Stomach (tissue), 9 donors: Measurements from ENCODE around the gene SERPINI1. TPM values are rescaled to one million over a fixed set of nuclear protein-coding genes. Genes with fewer than 3 reads are reported as not detected.

Source experiments
- DNase-seq, 2 donors: peaks; one replicate each; pipeline versions ENCODE4 v3.0.0 to v3.0.0-alpha.2; 2013 to 2019
- H3K27ac ChIP-seq, 5 donors: fragments of 200-600 bp in 4 of 5; sonication (generic) in 4 of 5; one replicate each; pipeline ENCODE4 v1.5.1; 2013 to 2019; ENCODE audit warnings: mild to moderate bottlenecking in 1 of 5, moderate library complexity in 1 of 5
- H3K27me3 ChIP-seq, 3 donors: fragments of 200-600 bp; sonication (generic); one replicate each; pipeline ENCODE4 v1.5.1; 2017 to 2019; ENCODE audit warnings: mixed run types in 1 of 3
- H3K36me3 ChIP-seq, 4 donors: fragments of 200-600 bp; sonication (generic); 1 replicate in 3 of 4; 2 replicates in 1 of 4; pipeline ENCODE4 v1.5.1; 2016 to 2019
- H3K4me1 ChIP-seq, 4 donors: fragments of 200-600 bp; sonication (generic); one replicate each; pipeline ENCODE4 v1.5.1; 2016 to 2019
- H3K4me3 ChIP-seq, 4 donors: fragments of 200-600 bp; sonication (generic) in 3 of 4; one replicate each; pipeline ENCODE4 v1.5.1; 2016 to 2019; ENCODE audit warnings: mild to moderate bottlenecking in 1 of 4
- H3K9me3 ChIP-seq, 4 donors: fragments of 200-600 bp; sonication (generic); one replicate each; pipeline ENCODE4 v1.5.1; 2016 to 2019
- CTCF ChIP-seq, 7 experiments: fragments of 450-650 bp in 4 of 7; fragments of 200-600 bp in 3 of 7; sonication (generic) in 3 of 7; IDR thresholded peaks; one replicate each; pipeline ENCODE4 v1.5.1; 2016 to 2019; ENCODE audit warnings: antibody characterized with exemption in 7 of 7, control low read depth in 2 of 7, mild to moderate bottlenecking in 1 of 7
- EP300 ChIP-seq: sonication (generic); formaldehyde crosslinking; IDR thresholded peaks from one replicate; pipeline ENCODE4 v1.6.1; 2017; ENCODE audit warnings: antibody characterized with exemption
- POLR2A ChIP-seq, 4 donors: fragments of 450-650 bp; IDR thresholded peaks; one replicate each; pipeline ENCODE4 v1.6.1; 2016; ENCODE audit warnings: antibody characterized with exemption in 4 of 4, control low read depth in 2 of 4, mild to moderate bottlenecking in 1 of 4, moderate library complexity in 1 of 4
- POLR2AphosphoS5 ChIP-seq, 3 donors: sonication (generic); formaldehyde crosslinking; IDR thresholded peaks; one replicate each; pipeline ENCODE4 v1.6.1; 2016; ENCODE audit warnings: antibody characterized with exemption in 3 of 3
- WGBS, 5 donors: extraction: QIAGEN DNeasy Blood & Tissue Kit in 3 of 5; methylation state at CpG; one replicate each; pipeline versions ENCODE4 v1.1.5 to v1.1.7; 2013 to 2018; 5-methylcytosine and 5-hydroxymethylcytosine counted together
- intact Hi-C: fragments of 100-400 bp; cut with DNase I; formaldehyde crosslinking; loops from one replicate; pipeline ENCODE4 v1.15.1; 2023; ENCODE audit warnings: low total_unique reads
- polyA plus RNA-seq, 3 donors: library from polyadenylated mRNA; stranded (reverse); fragments of 200-250 nt; gene quantifications; one replicate each; pipeline ENCODE4 v1.2.3, GENCODE V29; 2013
- total RNA-seq, 5 donors: library from RNA; depleted of rRNA; stranded (reverse); fragments of >200 nt; gene quantifications; one replicate each; pipeline versions ENCODE4 v1.1.0 to v1.2.3, GENCODE V29; 2014 to 2016
- donor health status: healthy with polysubstance abuse.
- donor health status: Bipolar disorder and iron deficiency.
- donor health status: healthy.

SERPINI1 gene
- total and polyA plus RNA-seq, 8 donors = 5.9 to 8.6 (median 6.4) TPM; not detected in 3

DNA sequence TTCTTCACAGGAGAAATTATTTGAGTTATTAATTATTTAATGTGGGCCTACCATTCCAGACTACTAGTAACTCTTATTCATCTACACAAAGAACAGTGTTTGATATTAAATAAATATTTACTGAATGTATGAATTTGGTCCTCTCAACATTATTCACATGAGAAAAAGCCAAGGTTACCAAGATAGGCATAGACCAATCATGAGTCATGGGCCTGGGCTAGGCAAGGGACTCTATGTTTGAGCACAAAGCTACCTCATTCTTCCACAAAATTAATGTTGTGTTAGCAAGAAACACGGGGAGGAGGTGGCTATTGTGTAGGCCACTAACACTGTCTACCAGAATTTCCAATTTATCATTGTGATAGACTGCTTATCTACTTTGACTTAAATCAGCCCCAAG, 115.7 kb downstream of the SERPINI1 start:
- 10 to 41% (median 17%) methylated on average over 1 of the region's 1 CpG for WGBS, 5 donors

DNA sequence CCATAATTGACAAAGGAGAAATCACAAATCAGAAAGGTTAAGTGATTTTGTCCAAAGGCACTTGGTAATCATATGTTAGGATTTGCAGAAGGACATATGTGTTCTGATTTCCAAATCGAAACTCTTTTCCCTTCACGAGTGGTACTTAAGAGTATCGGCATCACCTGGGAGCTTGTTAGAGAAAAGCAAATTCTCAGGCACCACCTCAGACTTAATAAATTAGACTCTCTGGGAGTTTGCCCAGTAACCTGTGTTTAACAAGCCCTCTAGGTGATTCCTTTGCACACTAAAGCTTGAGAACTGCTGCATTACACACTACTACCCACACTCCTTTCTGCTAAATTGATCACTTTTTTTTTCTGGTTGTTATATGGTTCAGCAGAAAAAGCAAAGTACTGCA, 116.2 kb downstream of the SERPINI1 start:
- no peaks in the 10 kb centered on the region for H3K9me3 ChIP-seq
- no peak overlapping the region for H3K27ac ChIP-seq
- H3K27me3 ChIP-seq = no peaks in the 10 kb centered on the region
- no peak for TF ChIP-seq POLR2A (IDR thresholded peaks at IDR 0.05)
- no peak for TF ChIP-seq EP300
- no peak for TF ChIP-seq POLR2AphosphoS5 (IDR thresholded peaks at IDR 0.05)
- TF ChIP-seq CTCF (IDR thresholded peaks at IDR 0.05) = no peak
- WGBS, 5 donors = 88 to 98% (median 94%) methylated on average over 3 of the region's 3 CpGs
- H3K4me1 ChIP-seq = peaks cover 0 to 4% (median 0%) of the 10 kb centered on the region in 4 donors
- no peaks in the 10 kb centered on the region for H3K36me3 ChIP-seq
- H3K4me3 ChIP-seq = no peak overlapping the region
- no peak for DNase-seq
- intact Hi-C loops = no loop called here

More for the DNA sequence above, 115.7 kb downstream of the SERPINI1 start:
- H3K36me3 ChIP-seq = no peaks in the 10 kb centered on the region
- H3K4me3 ChIP-seq = no peak overlapping the region
- no peaks in the 10 kb centered on the region for H3K9me3 ChIP-seq
- DNase-seq = no peak
- H3K27me3 ChIP-seq = no peaks in the 10 kb centered on the region
- intact Hi-C loops = no loop called here
- H3K27ac ChIP-seq = no peak overlapping the region
- peaks cover 0 to 4% (median 0%) of the 10 kb centered on the region in 4 donors for H3K4me1 ChIP-seq
- TF ChIP-seq POLR2AphosphoS5 (IDR thresholded peaks at IDR 0.05) (no peak), EP300 (no peak), POLR2A (IDR thresholded peaks at IDR 0.05) (no peak), CTCF (IDR thresholded peaks at IDR 0.05) (no peak)

DNA sequence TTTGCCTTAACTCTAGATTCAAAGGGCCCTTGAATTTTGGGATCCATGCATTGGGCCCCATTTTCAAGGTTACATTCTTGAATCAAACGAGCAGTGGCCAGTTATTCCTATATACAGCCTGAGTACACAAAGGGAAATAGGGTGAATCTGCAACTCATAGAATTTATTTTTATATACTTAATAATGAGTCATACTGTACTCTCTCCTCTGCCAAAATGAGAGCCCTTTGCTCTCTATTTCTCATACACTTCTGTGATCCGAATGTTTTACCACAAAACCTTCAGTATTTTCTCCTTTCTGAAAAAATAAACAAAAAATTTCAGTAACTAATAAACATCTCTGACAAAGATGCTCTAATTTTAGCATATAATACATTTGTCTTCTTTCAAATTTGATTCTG, 116.7 kb downstream of the SERPINI1 start:
- Histone ChIP-seq H3K4me3 (no peak overlapping the region), H3K27me3 (no peaks in the 10 kb centered on the region), H3K9me3 (no peaks in the 10 kb centered on the region), H3K27ac (no peak overlapping the region), H3K36me3 (no peaks in the 10 kb centered on the region), H3K4me1 (peaks cover 0 to 4% (median 0%) of the 10 kb centered on the region in 4 donors)
- TF ChIP-seq POLR2A (IDR thresholded peaks at IDR 0.05) = no peak
- DNase-seq = peak in 1 of 2 donors; percentile 39
- intact Hi-C loops = no loop called here
- WGBS, 5 donors = 57 to 70% (median 59%) methylated on average over 2 of the region's 2 CpGs

DNA sequence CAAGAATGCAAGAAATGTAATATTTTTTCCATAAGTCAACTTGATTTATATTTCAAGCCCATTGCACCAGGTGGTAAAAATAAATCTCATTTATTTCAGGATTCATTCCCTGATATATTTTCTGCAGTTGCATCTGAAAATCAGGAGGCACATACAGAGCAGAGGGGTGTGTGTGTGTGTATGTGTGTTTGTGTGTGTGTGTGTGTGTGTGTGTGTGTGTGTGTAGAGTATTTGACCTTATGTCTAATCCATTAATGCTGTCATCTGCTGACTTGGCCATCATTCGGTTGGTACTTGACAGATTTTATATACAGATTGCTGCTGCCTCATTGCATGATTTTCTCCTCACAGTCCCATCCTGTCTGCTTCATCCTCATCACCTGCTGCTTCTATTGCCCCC, 118.5 kb downstream of the SERPINI1 start:
- Histone ChIP-seq H3K4me3 (no peak overlapping the region), H3K27ac (no peak overlapping the region), H3K9me3 (no peaks in the 10 kb centered on the region), H3K36me3 (no peaks in the 10 kb centered on the region), H3K27me3 (no peaks in the 10 kb centered on the region), H3K4me1 (peaks cover 0 to 4% (median 0%) of the 10 kb centered on the region in 4 donors)
- TF ChIP-seq POLR2AphosphoS5 (IDR thresholded peaks at IDR 0.05) (no peak), POLR2A (IDR thresholded peaks at IDR 0.05) (no peak), CTCF (IDR thresholded peaks at IDR 0.05) (no peak), EP300 (no peak)
- DNase-seq = no peak
- intact Hi-C loops = no loop called here
- 20 to 72% (median 69%) methylated on average over 1 of the region's 1 CpG for WGBS, 5 donors

DNA sequence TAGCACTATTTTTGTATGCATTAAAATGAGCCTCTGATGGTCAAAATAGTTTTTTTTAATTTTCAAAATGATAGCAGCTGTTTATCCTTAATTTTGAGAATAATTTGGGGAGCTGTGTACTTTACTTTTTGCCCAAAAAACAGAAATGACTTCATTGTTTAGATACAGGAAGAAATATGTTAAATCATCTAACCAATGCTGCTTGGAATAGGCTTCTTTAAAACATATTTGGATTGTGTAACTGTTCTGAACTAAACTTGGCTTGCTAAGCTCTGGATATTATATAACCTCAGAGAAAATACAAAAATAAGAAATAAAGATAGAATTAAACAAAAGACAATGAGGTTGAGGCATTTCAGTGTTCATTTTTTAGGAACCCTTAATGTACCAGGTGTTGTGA, 119.3 kb downstream of the SERPINI1 start:
- Histone ChIP-seq H3K27me3 (no peaks in the 10 kb centered on the region), H3K4me1 (peaks cover 0 to 4% (median 0%) of the 10 kb centered on the region in 4 donors), H3K9me3 (no peaks in the 10 kb centered on the region), H3K36me3 (no peaks in the 10 kb centered on the region), H3K27ac (no peak overlapping the region), H3K4me3 (no peak overlapping the region)
- DNase-seq = no peak
- TF ChIP-seq CTCF (IDR thresholded peaks at IDR 0.05) (no peak), POLR2AphosphoS5 (IDR thresholded peaks at IDR 0.05) (no peak), POLR2A (IDR thresholded peaks at IDR 0.05) (no peak), EP300 (no peak)
- intact Hi-C loops = no loop called here
